HG02840 (cell line): ENCODE results near the gene TBCK.

Experiments
- ATAC-seq: cut with Tn5 transposase; IDR thresholded peaks from one replicate; pipeline ENCODE4 v1.9.1; 2021; ENCODE audit warnings: mild to moderate bottlenecking, moderate library complexity, moderate number of reproducible peaks; ENCODE audit not compliant: unreplicated experiment, low FRiP score

TBCK gene

DNA sequence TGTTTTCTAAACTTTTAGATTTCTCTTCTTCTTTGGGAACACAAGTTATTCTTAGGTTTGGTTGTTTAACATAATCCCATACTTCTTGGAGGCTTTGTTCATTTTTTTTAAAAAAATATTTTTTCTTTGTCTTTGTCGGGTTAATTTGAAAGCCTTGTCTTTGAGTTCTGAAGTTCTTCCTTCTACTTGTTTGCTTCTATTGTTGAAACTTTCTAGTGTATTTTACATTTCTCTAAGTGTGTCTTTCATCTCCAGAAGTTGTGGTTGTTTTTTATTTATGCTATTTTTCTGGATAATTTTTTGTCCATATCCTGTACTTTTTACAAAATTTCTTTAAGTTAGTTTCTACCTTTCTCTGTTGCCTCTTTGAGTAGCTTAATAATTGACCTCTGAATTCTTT is 304.6 kb downstream of the TBCK start:
- ATAC-seq, result no peak

DNA sequence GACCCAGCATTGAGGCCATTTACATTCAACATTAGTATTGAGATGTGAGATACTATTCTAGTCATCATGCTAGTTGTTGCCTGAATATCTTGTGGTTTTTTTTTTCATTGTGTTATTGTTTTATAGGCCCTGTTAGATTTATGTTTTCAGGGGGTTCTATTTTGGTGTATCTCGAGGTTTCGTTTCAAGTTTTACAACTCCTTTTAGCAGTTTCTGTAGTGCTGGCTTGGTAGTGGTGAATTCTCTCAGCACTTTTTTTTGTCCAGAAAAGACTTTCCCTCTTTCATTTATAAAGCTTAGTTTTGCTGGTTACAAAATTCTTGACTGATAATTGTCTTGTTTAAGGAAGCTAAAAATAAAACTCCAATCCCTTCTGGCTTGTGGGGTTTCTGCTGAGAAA is 305.2 kb downstream of the TBCK start:
- ATAC-seq, result no peak

DNA sequence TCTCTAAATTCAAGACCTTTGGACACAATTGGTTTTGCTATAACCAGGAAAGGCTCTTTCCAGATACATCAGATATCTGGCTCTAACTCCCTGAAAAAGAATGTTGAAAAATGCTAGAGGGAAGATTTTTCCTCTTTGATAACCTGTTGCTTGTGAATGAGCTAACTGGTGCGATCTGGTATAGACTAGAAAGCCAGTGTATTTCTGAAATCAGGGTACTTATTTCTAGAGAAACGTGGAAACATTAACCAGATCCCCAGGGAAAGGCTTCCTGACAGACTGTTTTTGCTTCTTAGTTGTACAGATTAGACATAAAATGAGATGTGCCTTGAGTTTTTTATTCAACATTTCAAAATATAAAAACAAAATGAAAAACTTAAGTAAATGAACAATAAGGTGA is 313.0 kb downstream of the TBCK start:
- no peak for ATAC-seq

DNA sequence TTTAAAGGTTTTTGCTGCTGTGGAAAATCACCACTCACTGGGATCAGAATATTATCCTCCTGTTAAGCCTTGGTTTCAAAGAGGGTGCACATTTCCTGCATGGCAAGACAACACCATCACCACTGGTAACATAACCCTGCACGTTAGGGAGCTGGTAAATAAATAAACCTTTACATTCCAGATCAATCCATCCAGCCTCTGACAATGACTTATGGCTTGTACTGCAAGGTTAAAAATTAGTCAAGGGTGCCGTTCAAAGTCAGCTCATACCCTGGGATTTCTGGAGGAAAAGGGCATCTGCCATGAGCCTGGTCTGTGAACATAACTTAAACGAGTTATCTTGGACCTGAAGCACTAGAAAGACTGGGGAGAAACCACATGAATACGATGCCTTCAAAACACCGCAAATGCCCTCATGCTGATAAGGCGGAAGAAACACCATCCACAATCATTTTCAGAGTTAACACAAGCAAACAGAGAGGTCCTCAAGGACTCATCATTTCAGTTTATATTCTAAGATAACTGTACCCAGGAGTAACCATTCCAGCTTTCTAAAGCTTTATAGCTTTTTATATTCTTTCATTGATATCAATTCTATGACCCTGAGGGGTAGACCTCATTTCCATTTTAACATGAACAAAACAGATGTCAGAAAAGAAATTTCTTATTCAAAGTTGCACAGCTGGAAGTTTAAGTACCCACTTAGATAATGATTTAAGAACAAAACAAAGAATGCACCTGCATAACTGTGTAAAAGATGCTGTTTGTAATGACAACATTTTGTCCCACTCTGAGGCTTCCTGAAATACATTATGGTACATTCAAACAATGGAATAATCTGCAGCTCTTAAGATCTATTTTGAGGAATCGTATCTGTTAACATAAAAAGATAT is 317.6 kb downstream of the TBCK start:
- ATAC-seq, result no peak

DNA sequence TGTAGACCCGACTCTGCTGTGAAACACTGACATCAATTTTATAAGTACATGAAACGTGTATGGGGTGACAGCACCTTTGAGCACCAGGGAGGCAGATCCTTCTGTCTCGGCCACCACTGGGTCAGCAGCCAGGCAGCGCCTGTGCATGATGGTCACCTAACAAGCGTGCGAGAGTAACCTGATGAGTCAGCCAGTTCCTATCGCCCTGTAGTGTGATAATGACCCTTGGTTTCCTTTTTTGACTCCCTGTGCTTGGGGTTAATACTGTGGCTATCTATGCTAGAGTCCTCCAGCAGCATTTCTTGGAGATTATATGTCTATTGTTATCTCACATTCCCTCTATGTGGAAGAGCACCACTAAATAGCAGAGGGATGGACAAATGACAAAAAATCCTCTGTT is 319.2 kb downstream of the TBCK start:
- no peak for ATAC-seq

DNA sequence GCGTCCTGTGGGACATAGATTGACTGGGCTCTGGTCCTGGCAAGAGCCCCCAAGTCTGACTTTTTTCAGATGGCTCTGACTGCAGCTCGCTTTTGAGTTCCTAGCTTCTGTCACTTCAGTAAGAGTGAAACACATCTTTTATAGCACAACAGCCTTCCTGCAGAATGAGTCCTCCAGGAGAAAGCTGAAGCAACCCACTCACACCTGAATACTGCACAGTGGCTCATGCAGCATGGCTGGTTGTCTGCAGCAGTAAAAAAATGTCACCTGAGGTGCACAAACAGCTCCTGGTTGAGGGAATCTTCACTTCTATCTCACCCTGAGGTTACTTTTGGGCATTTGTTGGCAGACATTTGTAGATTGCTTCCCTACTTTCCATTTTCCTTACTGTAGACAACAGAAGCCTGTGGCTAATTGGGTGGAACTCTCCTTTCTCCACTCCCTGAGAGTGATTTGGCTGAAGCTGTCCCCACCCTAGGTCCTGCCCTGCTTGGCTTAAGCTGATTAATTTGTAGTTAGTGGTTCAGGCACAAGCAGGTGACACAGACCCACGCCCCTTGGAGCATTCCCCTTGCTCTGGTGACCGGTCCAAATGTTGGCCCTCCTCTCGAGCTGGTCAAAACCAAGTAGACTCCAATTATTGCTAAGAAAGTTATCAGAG is 321.0 kb downstream of the TBCK start:
- no peak for ATAC-seq

DNA sequence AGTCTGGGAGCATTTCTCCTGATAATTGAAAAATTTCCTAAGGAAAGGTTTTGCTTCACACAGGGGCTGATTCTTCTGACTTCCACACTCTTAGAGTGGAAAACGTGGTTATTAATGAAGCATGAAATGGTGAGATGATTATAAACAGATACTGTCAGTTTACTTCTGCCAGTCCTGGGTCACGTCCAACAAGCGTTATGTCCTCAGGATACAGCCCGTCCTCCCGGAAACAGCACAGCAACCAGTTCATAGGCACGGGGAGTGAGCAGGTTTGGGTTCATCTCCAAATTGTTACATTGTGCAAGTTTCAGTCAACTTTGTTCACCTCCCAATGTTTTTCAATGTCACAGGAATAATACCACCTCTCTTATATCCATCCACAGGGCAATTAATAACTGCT is 321.9 kb downstream of the TBCK start:
- ATAC-seq, result no peak

DNA sequence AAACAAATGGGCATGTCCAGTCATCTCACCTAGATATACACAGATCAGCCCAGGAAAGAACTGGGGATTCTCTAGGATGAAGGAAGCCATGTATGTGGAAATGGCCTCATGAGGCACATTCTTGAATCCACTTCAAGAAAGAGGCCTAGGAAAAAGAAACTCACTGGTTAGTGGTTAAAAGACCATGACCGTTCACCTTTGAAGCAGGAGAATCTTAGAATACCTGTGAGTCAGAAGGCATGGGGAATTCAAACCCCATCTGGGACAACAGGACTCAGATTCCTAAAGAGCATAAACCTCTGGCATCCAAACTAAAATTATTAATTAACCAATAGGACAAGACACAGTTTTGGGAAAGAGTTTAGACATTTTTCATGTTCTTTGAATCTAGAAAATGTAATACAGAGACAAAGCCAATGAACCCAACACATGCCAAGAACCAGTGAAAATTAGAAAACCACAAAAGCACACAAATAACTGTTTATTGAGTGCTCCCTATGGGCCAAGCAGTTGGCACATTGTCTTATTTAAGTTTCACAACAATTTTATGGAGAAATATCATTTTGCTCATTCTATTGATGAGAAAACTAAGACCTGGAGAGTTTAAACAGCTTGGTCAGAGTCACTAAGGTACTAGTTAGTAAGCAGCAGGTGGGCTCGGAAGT is 323.2 kb downstream of the TBCK start:
- no peak for ATAC-seq

DNA sequence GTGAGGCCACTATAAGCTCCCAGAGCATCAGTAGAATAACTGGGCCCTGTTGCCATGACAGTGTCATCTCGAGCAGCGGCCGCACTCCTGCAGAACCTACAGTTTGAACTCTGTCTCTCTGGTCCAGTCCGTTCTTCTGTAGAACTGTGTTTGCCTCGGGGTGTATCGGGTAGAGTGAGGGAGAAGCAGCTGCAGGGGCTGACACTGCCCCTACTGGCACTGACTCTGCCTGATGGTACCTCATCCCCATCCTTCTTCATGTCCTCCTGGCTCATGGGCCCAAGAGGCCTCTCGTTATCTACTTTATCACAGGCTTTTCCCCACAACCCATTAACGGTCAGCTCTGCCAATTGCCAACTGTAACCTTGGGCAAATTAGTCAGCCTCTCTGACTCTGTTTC is 324.3 kb downstream of the TBCK start:
- no peak for ATAC-seq
